HUES6 (cell line): Measurements from ENCODE around the gene C19orf85.
A peak's percentile ranks its signal among the peaks of the same experiment; 100 is the strongest.
"Not testable (repeated sequence)": the region's sequence is repeated elsewhere in the genome, so short reads cannot be mapped to it uniquely, and the experiment has no call there.

Experiments
- H3K27ac ChIP-seq: 2 replicates; pipeline ENCODE4 v1.7.0; 2013; ENCODE audit warnings: low read depth, mild to moderate bottlenecking, low read length, inconsistent platforms
- H3K27me3 ChIP-seq: 2 replicates; pipeline ENCODE4 v1.6.1; 2013; ENCODE audit warnings: low read length; ENCODE audit not compliant: control insufficient read depth, insufficient read depth
- H3K36me3 ChIP-seq: 2 replicates; pipeline ENCODE4 v1.6.1; 2013; ENCODE audit warnings: low read length; ENCODE audit not compliant: control insufficient read depth, insufficient read depth
- H3K4me1 ChIP-seq: 2 replicates; pipeline ENCODE4 v1.6.1; 2013; ENCODE audit warnings: low read length; ENCODE audit not compliant: control insufficient read depth, insufficient read depth
- H3K4me3 ChIP-seq: 2 replicates; pipeline ENCODE4 v1.5.1; 2013; ENCODE audit warnings: low read depth, low read length
- H3K9ac ChIP-seq: one replicate; pipeline ENCODE4 v1.6.1; 2013; ENCODE audit warnings: mild to moderate bottlenecking, low read length
- H3K9me3 ChIP-seq: 2 replicates; pipeline ENCODE4 v1.6.1; 2013; ENCODE audit warnings: low read depth, low read length; ENCODE audit not compliant: control insufficient read depth, insufficient read depth

Gene C19orf85

GRCh38 chr19:55453511-55454260, 10.9 kb downstream of the C19orf85 start:
- Histone ChIP-seq H3K36me3 (peaks cover 11% of the 10 kb centered on the region), H3K9ac (no peak overlapping the region), H3K4me1 (no peaks in the 10 kb centered on the region; the same call in 1 of the 2 replicates), H3K27ac (no peak overlapping the region), H3K4me3 (no peak overlapping the region), H3K9me3 (no peaks in the 10 kb centered on the region), H3K27me3 (peaks cover 43% of the 10 kb centered on the region)

GRCh38 chr19:55452749-55453346, 11.7 kb downstream of the C19orf85 start:
- peak overlapping the region; percentile 53 for H3K4me3 ChIP-seq
- H3K9me3 ChIP-seq, result no peaks in the 10 kb centered on the region
- no peak overlapping the region for H3K27ac ChIP-seq
- no peaks in the 10 kb centered on the region for H3K4me1 ChIP-seq
- peaks cover 51% of the 10 kb centered on the region for H3K27me3 ChIP-seq
- H3K9ac ChIP-seq, result no peak overlapping the region
- peaks cover 11% of the 10 kb centered on the region for H3K36me3 ChIP-seq

- no peak overlapping the region for H3K9ac ChIP-seq
- H3K4me3 ChIP-seq, result peak overlapping the region; percentile 53
Observed at GRCh38 chr19:55451965-55452748, 12.4 kb downstream of the C19orf85 start.

GRCh38 chr19:55451163-55451964, 13.2 kb downstream of the C19orf85 start:
- H3K36me3 ChIP-seq, result peaks cover 8% of the 10 kb centered on the region
- peak overlapping the region; percentile 53 for H3K4me3 ChIP-seq
- H3K4me1 ChIP-seq, result no peaks in the 10 kb centered on the region
- peaks cover 66% of the 10 kb centered on the region for H3K27me3 ChIP-seq
- no peak overlapping the region for H3K27ac ChIP-seq
- no peaks in the 10 kb centered on the region for H3K9me3 ChIP-seq
- no peak overlapping the region for H3K9ac ChIP-seq

More at GRCh38 chr19:55451965-55452748, 12.4 kb downstream of the C19orf85 start:
- H3K36me3 ChIP-seq, result peaks cover 11% of the 10 kb centered on the region
- H3K9me3 ChIP-seq, result no peaks in the 10 kb centered on the region
- peaks cover 58% of the 10 kb centered on the region for H3K27me3 ChIP-seq
- no peaks in the 10 kb centered on the region for H3K4me1 ChIP-seq
- no peak overlapping the region for H3K27ac ChIP-seq

GRCh38 chr19:55449469-55449868, 15.1 kb downstream of the C19orf85 start:
- H3K9ac ChIP-seq, result no peak overlapping the region
- no peaks in the 10 kb centered on the region for H3K9me3 ChIP-seq
- no peak overlapping the region for H3K27ac ChIP-seq
- 0 out of 2 replicates have a peak, but pooled peaks cover 3% of the 10 kb centered on the region for H3K36me3 ChIP-seq
- H3K4me3 ChIP-seq, result no peak overlapping the region
- no peaks in the 10 kb centered on the region for H3K4me1 ChIP-seq
- H3K27me3 ChIP-seq, result peaks cover 84% of the 10 kb centered on the region

GRCh38 chr19:55448175-55448490, 16.4 kb downstream of the C19orf85 start:
- not testable (repeated sequence) for H3K4me3 ChIP-seq, H3K9me3 ChIP-seq, H3K9ac ChIP-seq, H3K36me3 ChIP-seq, H3K27ac ChIP-seq, H3K4me1 ChIP-seq
- peaks cover 93% of the 10 kb centered on the region for H3K27me3 ChIP-seq

- H3K36me3 ChIP-seq, result no peaks in the 10 kb centered on the region
- H3K4me3 ChIP-seq, result no peak overlapping the region
- no peak overlapping the region for H3K9ac ChIP-seq
- no peaks in the 10 kb centered on the region for H3K9me3 ChIP-seq
- peaks cover 98% of the 10 kb centered on the region for H3K27me3 ChIP-seq
- H3K27ac ChIP-seq, result no peak overlapping the region
- no peaks in the 10 kb centered on the region for H3K4me1 ChIP-seq
Observed at GRCh38 chr19:55447421-55448174, 17.0 kb downstream of the C19orf85 start.

- no peaks in the 10 kb centered on the region for H3K36me3 ChIP-seq
- no peak overlapping the region for H3K9ac ChIP-seq
- H3K27ac ChIP-seq, result no peak overlapping the region
- no peaks in the 10 kb centered on the region for H3K9me3 ChIP-seq
- peaks cover 7% of the 10 kb centered on the region for H3K4me1 ChIP-seq
- no peak overlapping the region for H3K4me3 ChIP-seq
- peaks cover 98% of the 10 kb centered on the region for H3K27me3 ChIP-seq
Observed at GRCh38 chr19:55446060-55446459, 18.5 kb downstream of the C19orf85 start.

- Histone ChIP-seq H3K27me3 (peaks cover 99% of the 10 kb centered on the region), H3K27ac (no peak overlapping the region), H3K9ac (no peak overlapping the region), H3K36me3 (no peaks in the 10 kb centered on the region), H3K4me1 (peaks cover 7% of the 10 kb centered on the region), H3K9me3 (no peaks in the 10 kb centered on the region), H3K4me3 (no peak overlapping the region)
Observed at GRCh38 chr19:55444646-55445045, 19.9 kb downstream of the C19orf85 start.

GRCh38 chr19:55443824-55444480, 20.6 kb downstream of the C19orf85 start:
- H3K27me3 ChIP-seq, result peaks cover 99% of the 10 kb centered on the region
- no peaks in the 10 kb centered on the region for H3K9me3 ChIP-seq
- H3K4me1 ChIP-seq, result peaks cover 7% of the 10 kb centered on the region
- no peak overlapping the region for H3K27ac ChIP-seq
- no peaks in the 10 kb centered on the region for H3K36me3 ChIP-seq
- H3K9ac ChIP-seq, result no peak overlapping the region
- H3K4me3 ChIP-seq, result no peak overlapping the region
